GM12875 (cell line): ENCODE results near the gene DOHH.

ENCODE experiments used
- H3K4me3 ChIP-seq: one replicate; pipeline ENCODE4 v1.5.1; 2011; ENCODE audit warnings: low read depth, low read length, control low read depth
- TF ChIP-seq, protein P1 (sequence below): IDR thresholded peaks from 2 replicates; pipeline ENCODE4 v1.5.1; 2011; ENCODE audit warnings: low read depth, mild to moderate bottlenecking, control low read depth, inconsistent platforms, low read length, moderate library complexity, borderline replicate concordance; ENCODE audit not compliant: insufficient read depth

The DOHH gene

GRCh38 chr19:3535235-3535535 lies 34.7 kb upstream of the DOHH start:
- no peak overlapping the region for H3K4me3 ChIP-seq

DNA sequence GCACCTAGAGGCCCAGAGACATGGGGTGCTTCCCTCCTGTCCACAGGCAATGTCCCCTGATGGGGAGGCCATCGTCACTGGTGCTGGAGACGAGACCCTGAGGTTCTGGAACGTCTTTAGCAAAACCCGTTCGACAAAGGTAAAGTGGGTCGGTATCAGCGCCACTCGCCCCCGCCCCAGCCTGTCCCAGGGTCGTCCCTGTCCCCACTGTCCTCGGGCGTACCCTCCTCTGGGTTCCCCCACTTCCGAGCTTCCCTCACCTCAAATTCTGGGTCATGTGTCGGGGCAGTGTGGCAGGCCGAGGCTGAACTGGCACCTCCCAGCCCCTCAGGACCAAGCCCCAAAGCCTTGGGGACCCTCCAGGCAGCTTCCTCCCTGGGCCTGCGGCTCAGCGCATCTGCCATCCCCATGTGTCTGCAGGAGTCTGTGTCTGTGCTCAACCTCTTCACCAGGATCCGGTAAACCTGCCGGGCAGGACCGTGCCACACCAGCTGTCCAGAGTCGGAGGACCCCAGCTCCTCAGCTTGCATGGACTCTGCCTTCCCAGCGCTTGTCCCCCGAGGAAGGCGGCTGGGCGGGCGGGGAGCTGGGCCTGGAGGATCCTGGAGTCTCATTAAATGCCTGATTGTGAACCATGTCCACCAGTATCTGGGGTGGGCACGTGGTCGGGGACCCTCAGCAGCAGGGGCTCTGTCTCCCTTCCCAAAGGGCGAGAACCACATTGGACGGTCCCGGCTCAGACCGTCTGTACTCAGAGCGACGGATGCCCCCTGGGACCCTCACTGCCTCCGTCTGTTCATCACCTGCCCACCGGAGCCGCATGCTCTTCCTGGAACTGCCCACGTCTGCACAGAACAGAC lies 34.1 kb upstream of the DOHH start:
- H3K4me3 ChIP-seq, result no peak overlapping the region
- TF ChIP-seq, protein P1, sequence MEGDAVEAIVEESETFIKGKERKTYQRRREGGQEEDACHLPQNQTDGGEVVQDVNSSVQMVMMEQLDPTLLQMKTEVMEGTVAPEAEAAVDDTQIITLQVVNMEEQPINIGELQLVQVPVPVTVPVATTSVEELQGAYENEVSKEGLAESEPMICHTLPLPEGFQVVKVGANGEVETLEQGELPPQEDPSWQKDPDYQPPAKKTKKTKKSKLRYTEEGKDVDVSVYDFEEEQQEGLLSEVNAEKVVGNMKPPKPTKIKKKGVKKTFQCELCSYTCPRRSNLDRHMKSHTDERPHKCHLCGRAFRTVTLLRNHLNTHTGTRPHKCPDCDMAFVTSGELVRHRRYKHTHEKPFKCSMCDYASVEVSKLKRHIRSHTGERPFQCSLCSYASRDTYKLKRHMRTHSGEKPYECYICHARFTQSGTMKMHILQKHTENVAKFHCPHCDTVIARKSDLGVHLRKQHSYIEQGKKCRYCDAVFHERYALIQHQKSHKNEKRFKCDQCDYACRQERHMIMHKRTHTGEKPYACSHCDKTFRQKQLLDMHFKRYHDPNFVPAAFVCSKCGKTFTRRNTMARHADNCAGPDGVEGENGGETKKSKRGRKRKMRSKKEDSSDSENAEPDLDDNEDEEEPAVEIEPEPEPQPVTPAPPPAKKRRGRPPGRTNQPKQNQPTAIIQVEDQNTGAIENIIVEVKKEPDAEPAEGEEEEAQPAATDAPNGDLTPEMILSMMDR, result no peak

More at GRCh38 chr19:3535235-3535535, 34.7 kb upstream of the DOHH start:
- TF ChIP-seq, protein P1, result no peak

- TF ChIP-seq, protein P1, result no peak
- H3K4me3 ChIP-seq, result no peak overlapping the region
These were observed 33.2 kb upstream of the DOHH start for GRCh38 chr19:3533563-3534216.

- no peak overlapping the region for H3K4me3 ChIP-seq
- TF ChIP-seq, protein P1, result no peak
These were observed 32.6 kb upstream of the DOHH start for GRCh38 chr19:3533033-3533432.

DNA sequence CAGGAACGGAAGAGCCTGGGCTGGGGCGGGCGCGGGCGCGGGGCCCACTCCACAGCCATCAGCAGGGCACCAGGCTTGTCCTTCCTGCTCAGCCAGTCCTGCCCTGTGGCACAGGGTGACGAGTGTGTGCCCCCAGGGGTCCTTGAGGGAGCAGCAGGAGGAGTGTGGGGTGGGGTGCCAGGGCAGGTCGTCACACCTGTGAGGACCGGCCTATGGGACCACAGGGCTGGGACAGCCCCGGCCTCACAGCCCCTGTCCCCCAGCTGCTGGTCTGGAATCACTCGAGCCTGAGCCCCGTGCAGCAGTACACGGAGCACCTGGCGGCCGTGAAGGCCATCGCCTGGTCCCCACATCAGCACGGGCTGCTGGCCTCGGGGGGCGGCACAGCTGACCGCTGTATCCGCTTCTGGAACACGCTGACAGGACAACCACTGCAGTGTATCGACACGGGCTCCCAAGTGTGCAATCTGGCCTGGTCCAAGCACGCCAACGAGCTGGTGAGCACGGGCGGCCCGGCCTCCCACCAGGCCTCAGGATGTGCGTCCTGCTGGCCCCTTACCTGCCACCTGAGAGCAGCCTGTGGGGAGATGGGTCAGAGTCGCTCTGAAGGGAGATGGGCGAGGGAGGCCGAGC lies 31.8 kb upstream of the DOHH start:
- no peak overlapping the region for H3K4me3 ChIP-seq
- TF ChIP-seq, protein P1, result no peak

GRCh38 chr19:3531716-3532115 lies 31.2 kb upstream of the DOHH start:
- TF ChIP-seq, protein P1, result no peak
- no peak overlapping the region for H3K4me3 ChIP-seq
